ENCODE results near the gene SYK. TPM values are rescaled to one million over a fixed set of nuclear protein-coding genes. Genes with fewer than 3 reads are reported as not detected.
"Not testable (repeated sequence)": the region's sequence is repeated elsewhere in the genome, so short reads cannot be mapped to it uniquely, and the experiment has no call there.

SYK gene
- total RNA-seq: 2.0 TPM

DNA sequence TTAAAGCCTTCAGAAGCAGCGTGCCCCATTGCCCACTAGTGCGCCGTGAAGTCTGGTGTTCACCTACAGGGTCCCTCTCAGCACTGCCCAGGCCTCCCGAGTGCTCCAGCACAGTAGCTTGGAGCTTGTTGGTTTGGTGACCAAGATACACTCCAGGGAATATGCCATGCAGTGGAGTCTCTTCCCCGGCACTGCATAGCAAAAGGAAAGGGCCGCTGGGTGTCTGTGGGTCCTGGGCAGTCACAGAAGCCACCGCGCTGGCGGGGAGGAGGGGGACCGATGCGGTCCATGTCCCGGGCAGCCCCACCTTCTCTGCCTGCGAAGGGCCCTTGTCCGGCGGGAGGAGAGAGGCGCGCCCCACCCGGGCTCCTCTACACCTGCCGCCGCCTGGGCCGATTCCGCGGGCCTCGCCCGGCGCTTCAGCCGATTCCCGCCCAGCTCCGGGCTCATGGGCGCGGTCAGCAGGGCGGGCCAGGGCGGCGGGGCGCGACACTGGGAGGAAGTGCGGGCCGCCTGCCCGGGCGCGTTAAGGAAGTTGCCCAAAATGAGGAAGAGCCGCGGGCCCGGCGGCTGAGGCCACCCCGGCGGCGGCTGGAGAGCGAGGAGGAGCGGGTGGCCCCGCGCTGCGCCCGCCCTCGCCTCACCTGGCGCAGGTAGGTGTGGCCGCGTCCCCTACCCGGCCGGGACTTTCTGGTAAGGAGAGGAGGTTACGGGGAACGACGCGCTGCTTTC, at the start of gene SYK:
Gene SYK, plus strand, starts transcription at position 579 of the 732 bp plus-strand sequence. CDS start 42,080 bp downstream, outside the sequence.
- DNase-seq (ENCODE audit: low spot score in 2 of 2): no peak
- no peak for FAIRE-seq

DNA sequence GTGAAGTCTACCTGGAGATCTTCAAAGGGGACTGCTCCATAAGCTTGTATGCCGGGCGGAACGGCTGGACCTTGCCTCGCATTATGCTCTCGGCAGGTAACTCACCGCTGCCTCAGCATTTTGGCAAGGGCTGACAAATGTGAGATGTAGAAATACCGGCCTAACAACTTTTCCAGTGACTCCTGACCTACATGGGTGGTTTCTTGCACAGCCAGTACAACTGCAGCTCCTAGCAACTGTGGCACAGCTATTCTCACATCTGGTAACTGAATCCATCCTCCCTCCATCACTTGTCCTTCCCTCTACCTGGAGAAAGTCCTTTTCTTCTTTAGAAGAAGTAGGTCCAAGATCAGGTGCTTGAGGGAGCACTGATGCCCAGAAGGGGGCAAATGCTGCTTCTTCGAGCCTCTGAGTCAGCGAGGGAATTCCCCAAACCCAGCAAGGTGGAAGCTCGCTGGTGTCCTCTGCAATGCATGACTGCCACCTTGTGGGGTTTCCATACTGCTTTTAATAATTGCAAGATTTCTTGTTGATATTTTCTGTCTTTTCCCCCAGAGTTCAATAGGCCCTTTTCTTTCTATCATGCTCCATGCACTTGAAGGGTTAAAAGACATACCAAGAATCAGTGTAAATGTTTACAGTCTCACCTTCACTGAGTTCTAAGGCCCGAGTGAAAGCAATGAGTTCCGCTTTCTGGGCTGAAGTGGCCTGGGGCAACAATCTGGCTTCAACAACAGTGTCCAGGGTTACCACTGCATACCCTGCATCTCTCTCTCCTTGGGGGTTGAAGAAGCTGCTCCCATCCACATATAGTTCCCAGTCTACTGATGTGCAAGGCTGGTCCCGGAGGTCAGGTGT, 45.9 kb upstream of the SYK start:
- FAIRE-seq; DNase-seq (ENCODE audit: low spot score in 2 of 2): not testable (repeated sequence)

DNA sequence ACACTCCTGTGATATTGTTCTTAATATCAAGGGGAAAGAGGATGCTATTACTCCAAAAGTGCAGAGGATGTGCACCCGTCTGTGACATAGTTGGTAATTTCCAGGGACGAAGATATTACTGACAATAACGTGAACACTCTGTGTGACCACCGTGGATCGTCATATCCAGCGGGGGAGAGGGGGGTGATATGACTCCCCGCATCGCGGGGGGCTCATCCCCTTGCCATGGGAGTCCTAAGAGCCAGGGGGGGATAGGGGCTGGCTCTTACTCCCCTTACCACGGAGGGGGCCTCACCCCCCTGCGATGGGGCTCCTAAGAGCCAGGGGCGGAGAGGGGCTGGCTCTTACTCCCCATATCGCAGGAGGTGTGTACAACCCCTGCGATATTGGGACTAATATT, 41.0 kb upstream of the SYK start:
- DNase-seq (ENCODE audit: low spot score in 2 of 2); FAIRE-seq: not testable (repeated sequence)

DNA sequence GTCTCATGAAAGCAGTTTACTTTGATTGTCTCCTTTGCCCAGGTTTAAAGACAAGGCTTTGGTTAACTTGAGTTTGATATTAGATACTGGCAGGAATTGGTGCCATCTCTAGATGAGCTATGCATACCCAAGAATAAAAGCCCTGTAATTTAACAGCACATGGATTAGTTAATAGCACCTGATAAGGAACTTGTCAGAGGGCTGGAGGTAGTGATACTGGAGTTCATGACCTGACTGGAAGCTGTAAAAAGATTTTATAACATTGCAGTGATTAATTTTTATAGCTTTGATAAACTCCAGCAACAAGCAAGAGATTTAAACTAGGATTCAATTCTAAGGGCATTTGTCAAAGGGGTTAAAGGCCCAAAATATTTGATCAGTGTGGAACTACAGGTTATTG, 34.9 kb upstream of the SYK start:
- DNase-seq (ENCODE audit: low spot score in 2 of 2): no peak
- FAIRE-seq: no peak

DNA sequence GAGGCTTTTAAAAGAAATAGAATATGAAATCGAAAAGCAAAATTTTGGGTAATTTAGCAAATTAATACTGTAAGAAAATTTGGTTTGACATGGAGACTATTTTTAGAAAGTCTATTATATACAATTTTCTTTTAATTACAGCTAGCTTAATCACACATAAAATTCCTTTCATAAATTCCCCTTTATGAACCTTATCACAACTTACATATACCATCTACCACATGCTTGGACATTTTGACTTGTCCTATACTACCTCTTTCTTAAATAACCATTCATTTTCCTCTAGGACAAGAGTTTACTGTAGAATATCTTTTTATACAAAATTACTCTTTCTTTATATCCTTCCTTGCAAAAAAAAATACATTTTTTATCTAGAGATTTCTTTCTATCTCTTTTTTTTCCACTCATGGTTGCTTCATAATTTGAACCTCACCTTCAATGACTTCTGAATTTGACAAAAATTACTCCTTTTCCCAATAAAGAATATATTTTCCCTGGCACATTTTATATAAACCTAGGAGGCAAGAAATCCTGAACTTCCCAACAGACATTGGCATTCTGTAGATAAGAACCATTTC, 34.0 kb upstream of the SYK start:
- FAIRE-seq (no peak), DNase-seq (ENCODE audit: low spot score in 2 of 2) (no peak)

DNA sequence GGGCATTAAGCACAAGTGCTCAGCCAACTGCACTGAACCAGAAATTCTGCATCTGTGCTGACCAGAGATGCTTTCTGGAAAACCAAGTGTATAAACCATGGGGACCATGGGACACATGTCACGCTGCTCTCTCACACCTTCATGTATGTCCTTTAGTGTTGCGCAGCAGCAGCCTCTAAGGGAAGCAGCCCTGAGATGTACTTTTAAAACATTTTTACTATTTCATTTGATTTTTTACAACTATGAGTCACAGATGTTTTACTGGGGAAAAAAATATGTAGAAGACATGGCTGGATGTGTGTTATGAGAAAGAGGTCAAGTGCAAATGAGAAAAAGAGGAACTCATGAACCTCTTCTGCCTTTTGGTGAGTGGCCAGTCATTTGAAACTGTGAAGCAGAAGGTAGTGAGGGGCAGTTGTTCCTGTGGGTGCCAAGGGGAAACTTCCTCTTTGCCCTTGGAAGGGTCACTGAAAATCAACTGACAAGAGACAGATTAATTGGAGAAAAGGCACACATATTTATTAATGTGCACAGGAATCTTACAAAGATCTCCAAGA, 31.4 kb upstream of the SYK start:
- DNase-seq (ENCODE audit: low spot score in 2 of 2) (no peak), FAIRE-seq (no peak)

DNA sequence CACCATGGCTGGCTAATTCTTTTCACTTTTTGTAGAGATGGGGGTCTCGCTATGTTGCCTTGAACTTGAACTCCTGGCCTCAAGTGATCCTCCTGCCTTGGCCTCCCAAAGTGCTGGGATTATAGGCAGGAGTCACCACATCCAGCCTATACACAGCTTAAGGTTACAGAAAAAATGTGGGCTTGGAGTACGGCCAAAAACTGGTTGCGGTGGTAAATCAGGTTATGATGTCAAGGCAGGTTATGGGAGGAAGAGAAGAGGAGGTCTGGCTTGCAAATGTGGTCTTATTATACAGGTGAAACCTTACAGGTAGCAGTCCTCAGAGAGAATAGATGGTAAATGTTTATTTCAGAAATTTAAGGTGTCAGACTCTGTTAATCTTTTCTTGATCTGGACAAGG, 30.7 kb upstream of the SYK start:
- no peak for FAIRE-seq
- no peak for DNase-seq (ENCODE audit: low spot score in 2 of 2)

DNA sequence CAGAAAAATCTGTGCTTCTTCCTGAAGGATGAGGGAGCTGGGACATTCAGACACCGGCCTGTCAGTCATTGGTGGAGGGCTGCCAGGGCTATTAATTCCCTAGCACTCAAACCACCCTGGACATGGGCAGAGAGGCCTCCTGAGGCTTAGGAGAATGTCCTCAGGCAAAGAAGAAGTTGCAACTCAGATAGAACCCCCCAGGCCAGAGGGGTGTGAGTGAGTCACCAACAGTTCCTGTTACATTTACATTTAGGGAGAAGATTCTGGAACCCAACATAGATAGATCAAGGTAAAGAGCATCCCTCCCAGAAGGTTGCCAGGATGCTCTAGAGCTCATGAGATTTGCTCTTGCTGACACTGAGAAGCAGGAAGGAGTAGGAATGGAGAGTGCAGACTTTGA, 29.2 kb upstream of the SYK start:
- FAIRE-seq (no peak), DNase-seq (ENCODE audit: low spot score in 2 of 2) (no peak)

DNA sequence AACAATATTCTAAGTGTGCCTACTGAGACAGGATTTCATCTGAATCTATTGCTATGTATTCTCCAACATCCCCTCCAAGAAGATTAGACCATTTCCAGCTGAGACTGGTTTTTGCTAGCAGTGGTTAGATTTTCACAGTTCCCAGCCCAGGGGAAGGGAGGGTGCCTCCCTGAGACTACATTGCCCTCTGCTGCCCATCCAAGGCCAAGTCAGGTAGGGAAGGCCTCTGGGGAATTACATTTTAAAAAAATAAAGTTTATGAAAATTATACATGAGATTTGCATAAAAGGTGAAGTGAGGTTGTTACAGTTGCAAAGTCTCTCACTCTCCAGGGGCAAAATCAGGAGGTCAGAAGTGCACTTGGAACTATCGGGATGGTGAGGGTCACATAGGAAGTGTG, 28.0 kb upstream of the SYK start:
- FAIRE-seq (no peak), DNase-seq (ENCODE audit: low spot score in 2 of 2) (no peak)

DNA sequence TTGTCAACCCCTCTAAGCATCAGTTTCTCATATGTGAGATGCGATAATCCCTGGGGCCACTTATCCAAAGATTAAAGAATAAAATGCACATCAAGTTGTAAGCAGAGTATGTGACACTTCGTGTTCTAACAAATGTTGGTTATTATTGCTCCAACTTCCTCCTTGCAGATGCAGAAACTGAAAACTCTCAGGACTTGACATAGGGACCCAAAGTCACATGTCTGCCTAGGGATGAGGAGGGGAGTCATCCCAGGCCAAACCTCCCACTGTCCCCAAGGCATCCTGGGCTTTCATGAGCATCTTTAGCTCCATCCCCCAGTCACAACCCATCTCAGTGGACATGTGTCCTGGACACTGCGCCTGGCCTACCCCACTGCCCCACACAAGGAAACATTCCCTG, 27.5 kb upstream of the SYK start:
- no peak for FAIRE-seq
- DNase-seq (ENCODE audit: low spot score in 2 of 2): no peak

DNA sequence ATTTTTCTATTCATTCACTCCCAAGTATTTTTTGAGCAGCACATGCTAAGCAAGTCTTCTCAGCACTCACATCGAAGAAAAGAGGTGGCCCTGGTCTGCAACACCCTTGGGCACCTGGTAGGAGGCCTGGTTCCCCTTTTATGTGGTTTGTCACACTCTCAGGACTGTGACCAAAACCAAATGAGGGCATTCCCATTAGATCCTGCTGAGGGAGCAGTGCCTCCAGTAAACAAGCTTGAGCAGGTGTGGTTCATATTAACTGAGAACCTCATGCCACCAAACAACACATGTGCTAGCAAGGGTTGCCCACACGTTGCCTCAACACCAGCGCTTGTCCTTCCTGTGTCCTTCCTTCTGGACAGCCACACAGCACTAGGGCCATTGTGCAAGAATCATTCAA, 26.9 kb upstream of the SYK start:
- no peak for DNase-seq (ENCODE audit: low spot score in 2 of 2)
- FAIRE-seq: no peak

DNA sequence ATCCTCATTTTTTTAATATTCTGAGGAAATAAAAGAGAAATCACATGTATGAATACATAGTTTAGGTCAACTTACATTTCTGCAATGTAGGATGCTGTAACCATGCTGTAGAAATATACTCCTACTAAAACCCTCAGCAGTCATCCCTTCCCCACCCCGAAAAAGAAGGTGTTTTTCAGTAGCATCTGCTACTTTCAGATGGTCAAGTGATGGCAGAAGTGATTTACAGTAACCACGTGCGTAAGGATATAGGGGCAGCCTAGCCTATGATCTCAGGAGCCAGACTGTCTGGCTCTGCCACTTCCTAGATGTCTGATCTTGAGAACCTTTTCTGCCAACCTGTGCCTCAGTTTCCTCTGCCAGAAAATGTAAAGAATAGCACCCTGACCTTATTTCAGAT, 26.0 kb upstream of the SYK start:
- no peak for FAIRE-seq

DNA sequence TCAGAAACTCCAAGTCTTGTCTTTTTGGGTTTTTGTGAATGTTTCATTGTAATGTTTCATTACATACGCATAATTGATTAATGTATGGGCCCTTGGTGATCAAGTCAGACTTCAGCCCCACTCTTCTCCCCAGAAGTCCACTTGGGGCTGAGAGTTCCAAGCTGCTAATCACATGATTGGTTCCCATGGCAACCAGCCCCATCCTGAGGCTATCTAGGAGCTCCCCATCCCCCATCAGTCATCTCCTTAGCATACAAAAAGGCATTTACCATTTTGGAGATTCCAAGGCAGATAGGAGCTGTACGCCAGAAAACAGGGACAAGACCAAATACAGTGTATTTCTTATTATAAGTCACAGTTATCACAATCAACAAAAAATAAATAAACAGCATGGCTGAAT, 22.9 kb upstream of the SYK start:
- FAIRE-seq: no peak
- no peak for DNase-seq (ENCODE audit: low spot score in 2 of 2)

More for the DNA sequence above, 26.0 kb upstream of the SYK start:
- DNase-seq (ENCODE audit: low spot score in 2 of 2): no peak

DNA sequence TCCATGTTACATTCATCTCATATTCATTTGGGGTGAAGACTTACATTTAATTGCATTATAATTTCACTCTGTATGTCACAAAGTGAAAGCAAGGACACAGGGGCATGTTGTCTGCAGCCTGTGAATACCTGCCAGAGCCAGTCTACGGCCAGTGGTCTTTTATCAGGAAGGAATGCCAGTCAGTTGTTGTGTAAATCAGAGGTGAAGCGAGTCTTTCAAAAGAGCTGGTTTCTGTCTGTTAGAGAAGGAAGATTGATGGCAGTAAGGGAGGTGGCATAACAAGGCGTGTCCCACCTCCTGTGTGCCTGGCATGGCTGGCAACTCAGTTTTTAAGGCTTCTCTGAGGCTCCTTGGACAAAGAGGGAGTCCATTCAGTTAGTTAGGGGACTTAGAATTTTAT, 18.1 kb upstream of the SYK start:
- FAIRE-seq (no peak), DNase-seq (ENCODE audit: low spot score in 2 of 2) (no peak)

DNA sequence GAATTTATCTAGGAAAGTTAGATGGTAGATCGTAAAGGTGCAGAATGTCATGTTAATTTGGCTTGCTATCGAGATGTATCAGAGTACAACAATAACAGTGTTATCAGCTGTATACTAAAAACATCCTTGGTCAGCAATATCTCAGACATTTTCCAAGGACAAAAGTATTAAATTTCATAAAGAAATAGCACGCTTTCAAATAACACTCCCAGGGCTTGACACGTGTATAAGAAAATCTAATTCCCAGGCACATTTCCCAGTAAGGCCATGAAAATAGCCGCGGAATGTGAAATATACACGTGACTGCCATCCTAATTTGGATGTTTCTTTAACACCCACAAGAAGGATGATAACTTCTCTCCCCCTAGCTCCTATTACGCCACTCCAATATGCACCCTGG, 17.7 kb upstream of the SYK start:
- DNase-seq (ENCODE audit: low spot score in 2 of 2) (no peak), FAIRE-seq (no peak)

DNA sequence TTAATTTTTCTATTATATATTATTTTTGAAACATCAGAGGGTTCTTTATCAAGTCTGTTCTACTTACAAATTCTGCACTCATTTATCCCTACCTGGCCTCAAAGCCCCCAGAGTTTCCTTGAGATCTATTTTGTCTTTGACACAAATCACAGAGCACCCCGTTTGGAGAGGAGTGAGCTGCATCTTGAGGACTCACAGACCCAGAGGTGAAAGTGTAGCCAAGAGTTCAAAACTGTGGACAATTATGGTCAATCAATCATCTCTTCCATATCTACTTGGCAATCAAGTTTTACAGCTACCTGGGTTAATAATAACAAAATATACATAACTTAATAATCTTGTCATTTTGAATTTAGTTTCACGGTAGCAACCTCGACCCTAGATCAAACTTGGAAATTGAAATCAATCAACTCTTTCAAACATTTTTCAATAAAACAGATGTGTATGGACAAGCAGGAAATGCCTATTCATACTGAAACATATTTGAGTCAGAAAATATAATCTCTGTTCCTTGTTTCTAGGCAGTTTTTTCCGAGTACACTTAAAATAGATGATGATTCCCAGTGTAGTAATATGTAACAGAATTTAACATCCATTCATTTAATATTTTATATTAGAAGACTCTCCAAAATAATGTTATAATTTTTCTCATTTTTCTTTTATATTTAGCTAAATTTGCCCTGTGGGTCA, 13.7 kb upstream of the SYK start:
- DNase-seq (ENCODE audit: low spot score in 2 of 2) (no peak), FAIRE-seq (no peak)

DNA sequence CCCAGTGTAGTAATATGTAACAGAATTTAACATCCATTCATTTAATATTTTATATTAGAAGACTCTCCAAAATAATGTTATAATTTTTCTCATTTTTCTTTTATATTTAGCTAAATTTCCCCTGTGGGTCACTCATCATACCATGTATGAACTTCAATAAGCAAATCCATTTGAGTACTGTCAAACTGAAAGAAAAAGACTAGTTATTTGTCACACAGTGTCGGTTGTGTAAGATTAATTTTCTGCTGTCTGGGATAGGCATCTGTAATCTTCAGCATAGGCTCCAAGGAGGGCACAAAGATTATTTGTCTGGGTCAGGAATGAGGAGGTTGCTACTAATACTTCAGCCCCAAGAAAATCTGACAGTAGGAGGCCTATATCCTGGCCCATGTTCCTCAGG, 13.1 kb upstream of the SYK start:
- not testable (repeated sequence) for DNase-seq (ENCODE audit: low spot score in 2 of 2); FAIRE-seq

DNA sequence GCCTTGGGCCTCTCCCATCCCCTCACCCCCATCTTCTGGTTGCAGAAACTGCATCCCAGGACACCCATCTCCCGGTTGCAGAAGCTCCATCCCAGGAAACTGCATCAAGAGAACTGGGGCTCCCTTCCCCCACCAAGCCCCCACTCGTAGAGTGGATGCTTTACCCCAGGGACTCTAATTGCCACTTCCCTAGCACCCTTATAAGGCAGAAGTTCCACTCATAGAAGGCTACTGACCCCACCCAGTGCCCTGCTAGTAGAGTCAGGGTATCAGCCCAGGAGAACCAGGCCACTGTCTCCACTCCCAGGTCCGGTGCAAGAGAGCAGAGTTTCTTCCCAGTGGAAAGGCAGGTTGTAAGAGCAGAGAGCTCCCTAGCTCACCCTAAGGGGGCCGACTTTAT, 12.2 kb upstream of the SYK start:
- FAIRE-seq (no peak), DNase-seq (ENCODE audit: low spot score in 2 of 2) (no peak)

DNA sequence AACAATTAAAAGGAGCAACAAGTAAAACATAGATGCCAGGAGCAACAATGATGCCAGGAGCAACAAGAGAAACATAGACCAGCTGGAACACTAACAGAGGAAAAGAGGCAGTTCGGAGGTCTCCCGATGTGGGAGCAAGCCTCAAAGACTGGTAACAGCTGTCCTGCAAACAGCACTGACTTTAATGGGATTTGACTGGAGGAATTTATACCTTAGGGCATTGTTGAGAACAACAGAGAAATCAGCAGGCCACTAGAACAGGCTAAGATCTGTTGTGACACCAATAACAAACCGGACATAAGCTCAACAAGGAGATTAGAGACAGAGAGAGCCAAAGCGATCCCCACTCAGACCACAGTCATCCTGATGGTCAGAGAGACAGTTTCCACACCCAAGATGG, 11.8 kb upstream of the SYK start:
- FAIRE-seq (no peak), DNase-seq (ENCODE audit: low spot score in 2 of 2) (no peak)

DNA sequence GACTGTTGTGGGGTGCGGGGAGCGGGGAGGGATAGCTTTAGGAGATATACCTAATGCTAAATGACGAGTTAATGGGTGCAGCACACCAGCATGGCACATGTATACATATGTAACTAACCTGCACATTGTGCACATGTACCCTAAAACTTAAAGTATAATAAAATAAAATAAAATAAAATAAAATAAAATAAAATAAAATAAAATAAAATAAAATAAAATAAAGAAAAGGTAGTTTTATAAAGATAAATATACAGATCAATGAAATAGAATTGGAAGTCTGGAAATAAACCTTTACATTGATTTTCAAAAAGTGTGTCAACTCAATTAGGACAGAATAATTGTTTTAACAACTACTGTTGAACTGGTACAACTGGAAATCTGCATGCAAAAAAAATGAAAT, 8.6 kb upstream of the SYK start:
- not testable (repeated sequence) for FAIRE-seq; DNase-seq (ENCODE audit: low spot score in 2 of 2)

DNA sequence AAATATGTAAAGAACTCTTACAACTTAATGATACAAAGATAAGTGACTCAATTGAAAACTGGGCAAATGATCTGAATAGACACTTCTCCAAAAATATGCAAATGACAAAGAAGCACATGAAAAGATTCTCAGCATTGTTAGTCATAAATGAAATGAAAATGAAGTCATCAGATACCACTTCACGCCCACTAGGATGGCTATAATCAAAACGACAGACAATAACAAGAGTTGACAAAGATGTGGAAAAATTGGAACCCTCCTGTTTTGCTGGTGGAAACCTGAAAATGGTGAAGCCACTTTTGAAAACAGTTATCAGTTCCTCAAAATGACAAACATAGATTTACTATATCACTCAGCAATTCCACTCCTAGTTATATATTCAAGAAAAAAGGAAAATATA, 7.9 kb upstream of the SYK start:
- FAIRE-seq (no peak), DNase-seq (ENCODE audit: low spot score in 2 of 2) (no peak)

All from frontal cortex (tissue), 4 donors.